ENCODE results near the gene SCFD2.

- TF ChIP-seq CTCF (IDR thresholded peaks at IDR 0.05) (no peak), POLR2AphosphoS5 (IDR thresholded peaks at IDR 0.05) (no peak)
Measured at GRCh38 chr4:53168228-53168627, 197.6 kb downstream of the SCFD2 start.
